Measurements from ENCODE around the gene TEX55.
"Not testable (repeated sequence)": the region's sequence is repeated elsewhere in the genome, so short reads cannot be mapped to it uniquely, and the experiment has no call there.

The TEX55 gene

DNA sequence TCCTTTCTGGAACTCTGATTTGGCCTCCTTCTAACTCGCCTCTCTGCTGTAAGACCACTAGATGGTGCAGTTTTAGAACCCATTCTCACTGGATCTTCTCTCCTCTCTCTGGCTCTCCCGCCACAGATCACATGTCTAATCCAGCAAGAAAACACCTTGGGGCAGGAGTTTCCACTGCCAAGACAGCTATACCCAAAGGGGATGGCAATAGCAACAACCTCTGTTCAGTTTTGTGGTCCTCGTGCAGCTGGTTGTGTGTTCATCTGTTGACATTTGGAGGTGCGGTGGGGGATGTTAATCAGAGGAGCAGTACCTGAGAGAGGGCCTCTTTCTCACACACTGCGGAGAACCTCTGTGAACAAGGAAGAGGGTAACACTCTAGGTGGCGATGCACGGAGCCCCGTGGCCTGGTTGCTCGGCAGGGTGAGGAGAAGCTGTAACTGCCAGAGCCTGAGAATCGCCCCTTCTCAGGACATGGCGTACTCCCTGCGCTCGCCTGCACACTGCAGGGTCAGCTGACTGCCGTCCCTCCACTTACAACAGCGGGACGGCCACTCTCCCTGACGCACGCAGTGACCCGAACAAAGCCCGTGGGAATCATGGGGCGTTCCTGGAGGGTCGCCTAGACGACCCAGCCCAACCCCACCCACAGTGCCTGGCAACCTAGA is at the start of gene TEX55:
Gene TEX55 (plus strand): TSS at position 666 of the 668 bp plus-strand sequence. CDS start 25 bp downstream, outside the sequence.
- DNase-seq (ENCODE audit: low spot score) = peak; percentile 58

- DNase-seq (ENCODE audit: low spot score) = no peak
These were observed 48.0 kb upstream of the TEX55 start for GRCh38 chr3:119098003-119098402.

DNA sequence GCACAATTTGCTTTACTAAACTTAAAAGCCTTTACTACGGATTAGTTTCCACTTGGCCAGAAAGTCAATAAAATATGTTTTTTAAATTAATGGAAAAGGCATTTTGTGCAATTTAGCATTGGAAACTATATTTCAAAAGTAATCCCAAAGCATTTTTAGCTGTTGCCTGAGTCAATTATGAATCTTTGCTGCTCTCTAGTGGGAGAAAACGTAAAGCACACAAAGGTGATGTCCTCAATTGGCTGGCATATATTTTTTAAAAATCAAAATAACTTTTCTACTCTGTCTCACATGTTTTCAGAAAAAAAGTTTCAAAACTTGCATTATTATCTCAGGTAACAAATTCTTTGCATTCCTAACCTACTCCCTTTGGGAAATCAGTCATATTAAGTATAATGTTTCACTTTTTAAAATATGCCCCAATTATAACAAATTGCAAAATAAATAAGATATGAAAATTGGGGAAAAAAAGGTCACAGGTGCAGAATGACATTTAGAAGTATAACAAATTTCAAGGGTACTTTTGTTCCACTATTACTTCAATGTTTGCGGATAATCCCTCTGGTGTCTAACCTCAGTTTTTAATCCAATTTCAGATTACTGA is 47.2 kb upstream of the TEX55 start:
- peak; percentile 34 for DNase-seq (ENCODE audit: low spot score)

DNA sequence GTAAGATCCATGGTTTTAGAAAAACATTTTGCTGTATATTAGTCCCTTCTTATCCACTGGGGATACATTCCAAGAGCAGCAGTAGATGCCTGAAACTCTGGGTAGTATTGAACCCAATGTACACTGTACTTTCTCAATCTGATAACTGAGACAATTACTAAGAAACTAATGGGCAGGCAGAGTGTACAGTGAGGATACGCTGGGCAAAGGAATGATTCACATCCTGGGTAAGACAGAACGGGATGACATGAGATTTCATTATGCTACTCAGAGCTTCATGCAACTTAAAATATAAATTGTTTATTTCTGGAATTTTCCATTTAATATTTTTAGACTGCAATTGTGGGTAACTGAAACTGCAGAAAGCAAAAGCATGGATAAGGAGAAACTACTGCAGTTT is 46.2 kb upstream of the TEX55 start:
- DNase-seq (ENCODE audit: low spot score) = peak; percentile 22

GRCh38 chr3:119104031-119104430 is 41.9 kb upstream of the TEX55 start:
- no peak for DNase-seq (ENCODE audit: low spot score)

GRCh38 chr3:119118330-119118729 is 27.6 kb upstream of the TEX55 start:
- DNase-seq (ENCODE audit: low spot score) = not testable (repeated sequence)

DNA sequence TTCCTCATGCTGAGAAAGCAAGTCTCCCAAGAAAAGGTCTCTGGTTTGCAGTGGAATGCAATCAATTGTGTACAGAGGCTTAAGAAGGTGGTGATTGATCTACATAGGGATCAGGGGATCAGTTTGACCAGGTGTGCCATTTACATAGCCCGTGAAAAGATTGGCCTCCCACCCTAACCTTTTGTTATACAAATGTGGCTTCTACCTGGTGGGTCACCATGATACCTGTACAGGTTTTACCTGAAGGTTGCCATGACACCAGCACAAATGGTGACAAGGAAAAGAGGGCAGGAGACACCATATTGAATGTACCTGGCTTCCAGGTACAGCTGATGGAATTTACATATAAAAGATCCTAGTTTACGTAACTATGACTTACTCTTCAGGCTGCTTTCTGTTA is 25.5 kb upstream of the TEX55 start:
- no peak for DNase-seq (ENCODE audit: low spot score)

DNA sequence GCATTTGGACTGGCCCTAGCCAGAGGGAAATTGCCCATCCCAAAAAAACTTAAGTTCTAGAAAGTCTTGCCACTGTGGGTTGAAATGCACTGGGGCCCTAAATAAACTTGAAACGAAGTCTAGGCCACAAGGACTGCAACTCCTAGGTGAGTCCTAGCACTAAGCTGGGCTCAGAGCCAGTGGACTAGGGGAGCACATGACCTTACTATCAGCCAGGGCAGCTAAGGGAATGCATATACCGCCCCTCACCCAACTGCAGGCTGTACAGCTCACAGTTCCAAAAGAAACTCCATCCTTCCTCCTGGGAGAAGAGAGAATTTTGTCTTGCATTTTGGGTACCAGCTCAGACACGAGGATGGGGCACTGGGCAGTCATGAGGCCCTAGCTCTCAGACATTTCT is 23.6 kb upstream of the TEX55 start:
- DNase-seq (ENCODE audit: low spot score) = no peak

DNA sequence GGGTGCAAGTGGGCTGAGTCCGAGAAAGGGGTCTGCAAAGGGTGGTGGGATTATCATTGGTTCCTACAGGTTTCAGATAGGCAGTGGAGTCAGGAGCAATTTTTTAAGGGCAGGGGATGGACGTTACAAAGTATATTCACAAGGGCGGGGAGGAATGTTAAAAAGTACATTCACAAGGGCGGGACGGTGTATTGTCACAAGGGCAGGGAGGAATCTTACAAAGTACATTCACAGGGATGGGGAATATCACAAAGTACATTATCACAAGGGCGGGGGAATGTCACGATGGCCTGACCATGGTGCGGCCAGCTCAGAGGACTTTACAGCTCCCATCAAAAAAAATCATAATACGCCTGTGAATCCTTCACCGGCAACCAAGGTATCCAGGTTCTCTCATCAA is 20.6 kb upstream of the TEX55 start:
- no peak for DNase-seq (ENCODE audit: low spot score)

DNA sequence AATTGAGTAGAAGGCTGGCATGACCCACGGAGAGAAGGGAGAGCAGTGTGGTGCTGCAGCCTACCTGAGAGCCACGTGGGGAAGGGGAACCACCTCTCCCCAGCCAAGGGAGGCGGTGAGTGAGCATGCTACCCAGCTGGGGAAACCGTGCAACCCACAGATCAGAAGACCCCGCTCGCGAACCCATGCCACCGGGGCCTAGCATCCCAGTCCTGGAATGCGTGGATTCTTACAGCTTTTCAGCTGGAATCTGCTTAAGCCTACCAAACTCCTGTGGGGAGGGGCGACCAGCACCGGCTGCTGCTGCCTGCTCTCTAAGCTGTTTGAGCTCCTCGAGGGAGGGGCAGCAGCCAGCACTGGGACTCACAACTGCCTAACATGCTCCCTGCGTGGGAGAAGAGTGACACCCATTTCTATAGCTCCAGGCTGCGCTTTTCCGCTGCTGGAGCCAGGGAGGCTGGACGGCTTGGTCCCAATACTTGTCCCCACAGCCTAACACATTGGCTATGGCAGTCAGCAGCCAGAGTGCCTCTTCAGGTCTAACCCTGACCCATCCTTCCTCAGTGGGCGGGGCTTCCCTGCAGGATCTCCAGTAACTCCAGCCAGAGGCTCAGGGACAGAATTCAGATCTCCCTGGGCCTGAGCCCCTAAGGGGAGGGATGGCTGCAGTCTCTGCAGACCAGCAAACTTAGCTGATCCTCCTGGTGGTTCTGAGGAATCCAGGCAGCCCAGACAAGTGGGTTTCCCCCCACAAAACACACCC is 20.0 kb upstream of the TEX55 start:
- no peak for DNase-seq (ENCODE audit: low spot score)

DNA sequence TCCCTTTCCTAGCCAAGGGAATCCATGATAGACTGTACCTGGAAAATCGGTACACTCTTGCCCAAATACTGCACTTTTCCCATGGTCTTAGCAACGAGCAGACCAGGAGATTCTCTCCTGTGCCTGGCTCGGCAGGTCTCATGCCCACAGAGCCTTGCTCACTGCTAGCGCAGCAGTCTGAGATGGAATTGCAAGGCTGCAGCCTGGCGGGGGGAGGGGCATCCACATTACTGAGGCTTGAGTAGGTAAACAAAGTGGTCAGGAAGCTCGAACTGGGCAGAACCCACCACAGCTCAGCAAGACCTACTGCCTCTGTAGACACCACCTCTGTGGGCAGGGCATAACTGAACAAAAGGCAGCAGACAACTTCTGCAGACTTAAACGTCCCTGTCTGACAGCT is 15.7 kb upstream of the TEX55 start:
- DNase-seq (ENCODE audit: low spot score) = not testable (repeated sequence)

GRCh38 chr3:119132291-119132690 is 13.7 kb upstream of the TEX55 start:
- not testable (repeated sequence) for DNase-seq (ENCODE audit: low spot score)

DNA sequence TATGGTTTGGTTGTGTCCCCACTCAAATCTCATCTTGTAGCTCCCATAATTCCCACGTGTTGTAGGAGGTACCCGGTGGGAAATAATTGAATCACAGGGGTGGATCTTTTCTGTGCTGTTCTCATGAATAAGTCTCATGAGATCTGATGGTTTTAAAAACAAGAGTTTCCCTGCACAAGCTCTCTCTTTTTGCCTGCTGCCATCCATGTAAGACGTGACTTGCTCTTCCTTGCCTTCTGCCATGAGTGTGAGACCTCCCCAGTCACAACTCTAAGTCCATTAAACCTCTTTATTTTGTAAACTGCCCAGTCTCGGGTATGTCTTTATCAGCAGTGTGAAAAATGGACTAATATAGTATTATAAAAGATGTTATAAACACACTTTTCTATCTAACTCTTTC is 6.6 kb upstream of the TEX55 start:
- DNase-seq (ENCODE audit: low spot score) = not testable (repeated sequence)

DNA sequence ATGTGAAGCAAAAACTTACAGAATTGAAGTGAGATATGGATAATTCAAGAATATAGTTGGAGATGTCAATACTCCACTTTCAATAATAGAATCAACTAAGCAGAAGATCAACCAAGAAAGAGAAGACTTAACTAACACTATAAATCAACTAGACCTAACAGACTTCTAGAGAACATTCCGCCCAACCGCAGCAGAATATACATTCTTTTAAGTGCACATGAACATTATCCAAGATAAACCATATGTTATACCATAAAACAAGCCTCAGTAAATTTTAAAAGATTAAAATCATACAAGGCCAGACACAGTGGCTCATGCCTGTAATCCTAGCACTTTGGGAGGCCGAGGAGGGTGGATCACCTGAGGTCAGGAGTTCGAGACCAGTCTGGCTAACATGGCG is 5.5 kb upstream of the TEX55 start:
- DNase-seq (ENCODE audit: low spot score) = no peak

DNA sequence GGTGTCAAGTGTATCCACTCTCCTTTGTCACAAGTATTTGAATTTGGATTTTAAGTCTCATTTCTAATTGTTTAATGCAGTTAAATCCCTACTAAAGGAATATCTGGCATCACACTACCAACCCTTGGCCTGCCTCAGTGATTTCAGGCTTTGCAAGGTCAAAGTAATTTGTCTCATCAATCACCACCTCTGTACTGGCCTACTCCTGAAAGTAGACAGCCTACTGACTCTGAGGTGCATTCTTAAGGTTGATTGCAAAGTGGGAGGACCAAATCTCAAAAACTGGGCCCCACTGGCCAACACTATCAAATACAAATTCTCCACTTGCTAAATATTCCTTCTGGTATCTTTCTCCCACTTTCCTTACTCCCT is 851 bp upstream of the TEX55 start:
- DNase-seq (ENCODE audit: low spot score) = no peak

DNA sequence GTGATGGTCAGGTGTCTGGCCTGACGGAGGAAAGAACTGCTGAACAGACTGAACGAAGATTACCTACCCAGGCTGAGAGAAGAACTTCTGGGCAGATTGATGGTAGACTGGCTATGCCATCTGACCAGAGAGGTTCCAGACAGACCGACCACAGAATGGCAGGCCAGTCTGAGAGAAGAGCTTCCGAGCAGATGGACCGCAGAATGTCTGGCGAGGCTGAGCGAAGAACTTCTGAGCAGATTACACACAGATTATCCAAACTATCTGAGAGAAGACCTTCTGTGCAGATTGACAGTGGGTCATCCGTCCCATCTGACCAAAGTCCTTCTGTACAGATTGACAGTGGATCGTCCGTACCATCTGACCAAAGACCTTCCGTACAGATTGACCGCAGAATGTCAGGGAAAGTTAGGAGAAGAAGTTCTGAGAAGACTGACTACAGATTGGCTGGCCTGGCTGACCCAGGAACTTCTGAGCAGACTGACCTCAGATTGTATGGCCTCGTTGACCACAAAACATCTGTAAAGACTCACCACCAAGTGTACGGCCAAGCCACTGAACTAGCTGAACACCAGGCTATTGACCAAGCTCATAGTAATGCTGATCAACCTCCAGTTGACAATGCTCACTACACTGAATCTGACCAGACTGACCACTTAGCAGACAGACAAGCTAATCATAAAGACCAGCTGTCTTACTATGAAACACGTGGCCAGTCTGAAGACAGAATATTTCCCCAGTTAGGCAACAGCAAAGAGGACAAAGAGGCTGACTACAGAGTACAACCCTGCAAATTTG is 812 bp downstream of the TEX55 start:
- no peak for DNase-seq (ENCODE audit: low spot score)

DNA sequence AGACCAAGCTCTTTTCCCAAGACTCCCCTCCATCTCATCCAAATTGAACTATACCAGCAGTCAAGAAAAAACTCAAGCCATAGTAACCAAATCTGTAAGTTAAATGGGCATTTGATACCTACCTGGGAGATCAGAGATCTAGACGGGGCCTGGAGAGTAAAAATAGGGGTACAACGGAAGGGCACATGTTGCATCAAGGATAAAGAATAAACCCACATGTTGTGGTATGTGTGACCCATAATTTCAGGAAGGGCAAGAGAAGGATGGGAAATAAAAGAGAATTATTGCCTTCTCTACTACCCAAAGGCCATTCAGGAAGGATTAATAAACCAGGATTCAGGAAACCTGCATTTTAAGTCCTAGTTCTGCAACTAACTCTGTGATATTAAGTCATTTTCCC is 1.5 kb downstream of the TEX55 start:
- DNase-seq (ENCODE audit: low spot score) = no peak

DNA sequence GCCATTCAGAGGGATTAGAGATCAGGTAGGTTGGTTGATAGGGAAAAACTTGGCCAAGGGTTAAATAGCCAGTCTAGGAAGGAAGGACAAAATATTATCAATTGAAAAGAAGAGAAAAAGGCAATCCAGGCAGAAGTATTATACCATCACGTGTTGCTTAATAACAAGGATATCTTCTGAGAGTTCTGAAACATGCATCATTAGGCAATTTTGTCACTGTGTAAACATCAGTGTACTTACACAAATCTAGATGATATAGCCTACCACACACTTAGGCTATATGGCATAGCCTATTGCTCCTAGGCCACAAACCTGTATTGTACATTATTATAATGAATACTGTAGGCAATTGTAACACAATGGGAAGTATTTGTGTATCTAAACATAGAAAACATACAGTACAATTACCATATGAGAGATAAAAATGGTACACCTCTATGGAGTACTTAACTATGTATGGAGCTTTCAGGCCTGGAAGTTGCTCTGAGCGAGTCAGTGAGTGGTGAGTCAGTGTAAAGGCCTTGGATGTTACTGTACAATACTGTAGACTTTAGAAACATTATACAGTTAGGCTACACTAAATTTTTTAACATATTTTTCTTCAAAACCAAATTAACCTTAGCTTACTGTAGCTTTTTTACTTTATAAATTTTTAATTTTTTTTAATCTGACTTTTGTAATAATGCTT is 2.7 kb downstream of the TEX55 start:
- DNase-seq (ENCODE audit: low spot score) = peak; percentile 45

- DNase-seq (ENCODE audit: low spot score) = peak; percentile 22
These were observed 3.5 kb downstream of the TEX55 start for GRCh38 chr3:119149484-119149883.

DNA sequence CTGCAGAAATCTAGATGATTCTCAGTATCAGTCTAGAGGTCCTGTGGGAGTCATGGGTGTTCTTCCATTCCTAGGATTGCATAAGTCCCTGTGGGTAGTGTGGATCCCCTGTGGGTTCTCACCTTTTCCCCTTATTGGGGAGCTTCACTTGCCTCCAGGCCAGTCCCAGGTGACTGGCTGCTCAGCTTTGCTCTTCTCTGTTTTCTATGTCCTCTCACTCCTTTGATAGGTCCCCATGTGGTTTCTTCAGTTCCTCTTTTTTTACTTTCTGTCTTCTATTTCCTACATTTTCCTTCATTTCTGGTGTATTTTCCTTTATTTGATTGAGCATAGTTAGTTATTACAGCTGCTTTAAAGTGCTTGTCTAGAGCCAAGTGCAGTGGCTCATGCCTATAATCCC is 10.9 kb downstream of the TEX55 start:
- DNase-seq (ENCODE audit: low spot score) = no peak

GRCh38 chr3:119157971-119158370 is 12.0 kb downstream of the TEX55 start:
- DNase-seq (ENCODE audit: low spot score) = no peak

- DNase-seq (ENCODE audit: low spot score) = no peak
These were observed 14.4 kb downstream of the TEX55 start for GRCh38 chr3:119160361-119160760.

Measured in RKO (cell line).